DMS79 treated with DMSO at 0.1 percent for 48 hours (cell line): ENCODE data around the gene RAD51B.
"Not testable (repeated sequence)": the region's sequence is repeated elsewhere in the genome, so short reads cannot be mapped to it uniquely, and the experiment has no call there.

Experiments
- DNase-seq: peaks from one replicate; lab custom pipeline; 2025; lab: John Stamatoyannopoulos, UW

The RAD51B gene

GRCh38 chr14:68211886-68212285 is 392.3 kb downstream of the RAD51B start:
- DNase-seq = no peak

GRCh38 chr14:68212361-68212760 is 392.8 kb downstream of the RAD51B start:
- DNase-seq = no peak

- peak; percentile 96 for DNase-seq
These were observed 394.9 kb downstream of the RAD51B start for GRCh38 chr14:68214431-68214830.

GRCh38 chr14:68215629-68216028 is 396.1 kb downstream of the RAD51B start:
- DNase-seq = peak; percentile 71

- peak; percentile 71 for DNase-seq
These were observed 396.5 kb downstream of the RAD51B start for GRCh38 chr14:68216079-68216478.

- no peak for DNase-seq
These were observed 397.4 kb downstream of the RAD51B start for GRCh38 chr14:68216957-68217356.

- DNase-seq = no peak
These were observed 398.3 kb downstream of the RAD51B start for GRCh38 chr14:68217791-68218340.

- DNase-seq = no peak
These were observed 399.8 kb downstream of the RAD51B start for GRCh38 chr14:68219407-68219806.

- not testable (repeated sequence) for DNase-seq
These were observed 401.5 kb downstream of the RAD51B start for GRCh38 chr14:68221046-68221445.

- DNase-seq = no peak
These were observed 402.6 kb downstream of the RAD51B start for GRCh38 chr14:68222154-68222553.

- DNase-seq = no peak
These were observed 403.1 kb downstream of the RAD51B start for GRCh38 chr14:68222726-68223125.

GRCh38 chr14:68223631-68224030 is 404.1 kb downstream of the RAD51B start:
- no peak for DNase-seq

GRCh38 chr14:68225321-68225720 is 405.7 kb downstream of the RAD51B start:
- no peak for DNase-seq

GRCh38 chr14:68226523-68226922 is 406.9 kb downstream of the RAD51B start:
- no peak for DNase-seq

- no peak for DNase-seq
These were observed 409.1 kb downstream of the RAD51B start for GRCh38 chr14:68228656-68229055.

- DNase-seq = no peak
These were observed 410.0 kb downstream of the RAD51B start for GRCh38 chr14:68229423-68230100.

GRCh38 chr14:68230202-68230949 is 410.8 kb downstream of the RAD51B start:
- no peak for DNase-seq

- no peak for DNase-seq
These were observed 411.6 kb downstream of the RAD51B start for GRCh38 chr14:68230950-68231717.

GRCh38 chr14:68231898-68232297 is 412.3 kb downstream of the RAD51B start:
- DNase-seq = no peak

GRCh38 chr14:68232300-68233055 is 412.9 kb downstream of the RAD51B start:
- DNase-seq = peak; percentile 57

- DNase-seq = no peak
These were observed 413.7 kb downstream of the RAD51B start for GRCh38 chr14:68233101-68233784.
